ENCODE results near the gene CALHM6. TPM values are rescaled to one million over a fixed set of nuclear protein-coding genes. Genes with fewer than 3 reads are reported as not detected.

Gene CALHM6
- total and polyA plus RNA-seq, 2 of the 8 experiments (the other 6 are each of a cell fraction or from before 2014, with no cell fraction given), result 0.93 to 1.8 TPM

GRCh38 chr6:116475141-116475540 lies 14.0 kb downstream of the CALHM6 start:
- no peaks in the 10 kb centered on the region for H3K79me1 ChIP-seq (ENCODE audit: low read depth, low read length)
- no peak overlapping the region for H2BK12ac ChIP-seq (ENCODE audit: low read depth, low read length)
- H3K4me2 ChIP-seq (ENCODE audit: insufficient read depth in 1 of 2, low read depth in 2 of 2, low read length in 2 of 2), result no peak overlapping the region
- ChIA-PET POLR2A (ENCODE audit: partially characterized antibody) (no interaction called here), CTCF (ENCODE audit: partially characterized antibody) (interaction anchor here (1.1 kb wide), 1 partner anchor 13 kb away, joined by 4 read pairs; no protein-coding TSS in a partner anchor)
- no peak overlapping the region for H2BK120ac ChIP-seq (replicated peaks; ENCODE audit: low read depth, low read length)
- no peak overlapping the region for H3K18ac ChIP-seq (ENCODE audit: extremely low read depth, low read length)
- H3K27ac ChIP-seq (ENCODE audit: low read depth, low read length), result no peak overlapping the region
- H3K14ac ChIP-seq (ENCODE audit: insufficient read length), result no peak overlapping the region
- no peaks in the 10 kb centered on the region for H3K79me2 ChIP-seq (ENCODE audit: control insufficient read depth in 1 of 2, insufficient read depth in 2 of 2, low read length in 2 of 2)
- DNase-seq (ENCODE audit: low read depth in 1 of 2, low spot score in 2 of 2) (no peak), FAIRE-seq (no peak)
- no peak overlapping the region for H2AK5ac ChIP-seq (ENCODE audit: low read depth, low read length)
- H3K4me3 ChIP-seq (ENCODE audit: extremely low read depth in 1 of 4, insufficient read depth in 2 of 4, low read depth in 3 of 4, low read length in 4 of 4), result no peak overlapping the region
- H3K56ac ChIP-seq (replicated peaks; ENCODE audit: insufficient read length, low read depth, low read length), result no peak overlapping the region
- no peak overlapping the region for H2BK20ac ChIP-seq (ENCODE audit: low read length)
- H4K8ac ChIP-seq (ENCODE audit: extremely low read depth, insufficient read depth, low read length), result no peak overlapping the region
- no peaks in the 10 kb centered on the region for H3K4me1 ChIP-seq (replicated peaks in 1 of 4; ENCODE audit: control insufficient read depth in 3 of 4, insufficient read depth in 4 of 4, low read length in 3 of 4)
- H4K91ac ChIP-seq (replicated peaks; ENCODE audit: insufficient read length, low read length), result no peak overlapping the region
- H3K4ac ChIP-seq (replicated peaks; ENCODE audit: insufficient read length, low read depth, low read length), result no peak overlapping the region
- H3K9me3 ChIP-seq (ENCODE audit: insufficient read depth in 2 of 2, low read depth in 1 of 2, low read length in 1 of 2), result no peaks in the 10 kb centered on the region
- no peaks in the 10 kb centered on the region for H3K27me3 ChIP-seq (replicated peaks in 1 of 4; ENCODE audit: control insufficient read depth in 3 of 4, extremely low read depth in 1 of 4, insufficient read depth in 3 of 4, low read length in 3 of 4)
- H2BK15ac ChIP-seq (ENCODE audit: low read length), result no peak overlapping the region
- 90% methylated on average over 1 of the region's 1 CpG; no CpG with 5 or more reads in 1 of the 2 experiments for WGBS, 2 experiments (ENCODE audit: extremely low coverage in 1 of 2, insufficient coverage in 1 of 2, insufficient read length in 1 of 2, insufficient replicate concordance in 2 of 2, low coverage in 1 of 2, low lambda C conversion rate in 2 of 2, missing lambda C conversion rate in 1 of 2)
- no peak overlapping the region for H2BK5ac ChIP-seq (ENCODE audit: low read depth, low read length)
- H4K5ac ChIP-seq (ENCODE audit: insufficient read length, low read depth, low read length), result no peak overlapping the region
- H2AFZ ChIP-seq (ENCODE audit: low read length), result peak overlapping the region; percentile 50; the same call in 1 of the 2 replicates
- no peaks in the 10 kb centered on the region for H3K36me3 ChIP-seq (ENCODE audit: control insufficient read depth in 2 of 4, insufficient read depth in 4 of 4, low read length in 3 of 4)
- H3K9ac ChIP-seq (replicated peaks in 1 of 4; ENCODE audit: extremely low read depth in 1 of 4, low read depth in 3 of 4, low read length in 3 of 4), result no peak overlapping the region
- H3K23ac ChIP-seq (ENCODE audit: insufficient read length), result no peak overlapping the region
- H3K23me2 ChIP-seq (ENCODE audit: low read depth, low read length), result no peaks in the 10 kb centered on the region
- H4K20me1 ChIP-seq (replicated peaks in 1 of 2; ENCODE audit: control insufficient read depth in 1 of 2, insufficient read depth in 2 of 2, low read length in 2 of 2), result no peaks in the 10 kb centered on the region
- TF ChIP-seq, protein P1, sequence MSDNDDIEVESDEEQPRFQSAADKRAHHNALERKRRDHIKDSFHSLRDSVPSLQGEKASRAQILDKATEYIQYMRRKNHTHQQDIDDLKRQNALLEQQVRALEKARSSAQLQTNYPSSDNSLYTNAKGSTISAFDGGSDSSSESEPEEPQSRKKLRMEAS (IDR thresholded peaks at IDR 0.05), result no peak
- TF ChIP-seq, protein P2, sequence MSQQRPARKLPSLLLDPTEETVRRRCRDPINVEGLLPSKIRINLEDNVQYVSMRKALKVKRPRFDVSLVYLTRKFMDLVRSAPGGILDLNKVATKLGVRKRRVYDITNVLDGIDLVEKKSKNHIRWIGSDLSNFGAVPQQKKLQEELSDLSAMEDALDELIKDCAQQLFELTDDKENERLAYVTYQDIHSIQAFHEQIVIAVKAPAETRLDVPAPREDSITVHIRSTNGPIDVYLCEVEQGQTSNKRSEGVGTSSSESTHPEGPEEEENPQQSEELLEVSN (IDR thresholded peaks at IDR 0.05), result no peak
- TF ChIP-seq BRCA1 (IDR thresholded peaks at IDR 0.05; ENCODE audit: low read depth, low read length) (no peak), MAFK (IDR thresholded peaks at IDR 0.05; ENCODE audit: low read depth, low read length) (no peak), TAF1 (IDR thresholded peaks at IDR 0.05; ENCODE audit: low read depth, low read length) (no peak), KDM4A (IDR thresholded peaks at IDR 0.05; ENCODE audit: low read depth, low read length, severe bottlenecking) (no peak), TEAD4 (IDR thresholded peaks at IDR 0.05; ENCODE audit: low read depth, low read length) (no peak), YY1 (IDR thresholded peaks at IDR 0.05; ENCODE audit: low read depth, low read length) (no peak), KDM1A (IDR thresholded peaks at IDR 0.05; ENCODE audit: borderline replicate concordance, low read length) (no peak), FOSL1 (IDR thresholded peaks at IDR 0.05; ENCODE audit: insufficient read depth, low read depth, low read length) (no peak), GABPA (IDR thresholded peaks at IDR 0.05; ENCODE audit: borderline replicate concordance, insufficient read depth, low read length) (no peak), TAF7 (optimal IDR thresholded peaks at IDR 0.05; ENCODE audit: borderline replicate concordance, low read depth, low read length) (no peak), POU5F1 (IDR thresholded peaks at IDR 0.05; ENCODE audit: low read depth, low read length) (no peak), CHD2 (IDR thresholded peaks at IDR 0.05; ENCODE audit: low read length) (no peak), RBBP5 (IDR thresholded peaks at IDR 0.05; ENCODE audit: borderline replicate concordance, low read depth, low read length) (no peak)

Measured in H1 (cell line).